GM15510 (cell line): ENCODE data around the gene PRMT1.

Experiments used
- POLR2A ChIP-seq: IDR thresholded peaks from 3 replicates; pipeline ENCODE4 v1.6.1; 2011; ENCODE audit warnings: borderline replicate concordance; ENCODE audit not compliant: insufficient read length; ENCODE audit errors: extremely low read depth

Gene PRMT1

DNA sequence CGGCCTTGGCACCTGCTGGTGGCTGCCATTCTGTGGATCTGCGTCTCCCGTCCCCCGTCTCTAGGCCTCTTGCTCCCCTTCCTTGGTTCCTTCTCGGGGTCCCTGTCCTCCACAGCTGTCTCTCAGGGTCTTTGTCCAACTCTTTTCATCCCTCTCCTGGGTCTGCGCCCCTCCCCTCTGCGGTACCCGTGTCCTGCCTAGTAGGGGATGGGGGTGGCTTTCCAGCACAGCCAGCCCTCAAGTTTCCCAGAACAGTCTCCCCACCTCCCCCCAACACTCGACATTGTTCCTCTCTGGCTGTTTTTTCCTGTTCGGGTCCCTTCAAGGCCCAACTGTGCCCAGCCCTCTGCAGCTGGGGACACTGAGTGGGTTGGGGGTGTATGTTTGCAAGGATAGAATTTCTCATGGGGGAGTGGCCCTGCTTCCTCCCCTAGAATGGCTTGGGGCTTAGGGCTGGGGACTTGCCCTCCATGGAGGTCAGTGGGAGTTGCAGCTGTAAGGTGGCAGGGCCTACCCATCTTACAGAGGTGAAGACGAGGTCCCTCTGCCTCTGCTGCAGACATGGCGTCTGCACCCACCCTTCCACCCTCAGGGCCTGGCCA is 11.6 kb downstream of the PRMT1 start:
- TF ChIP-seq POLR2A = no peak

DNA sequence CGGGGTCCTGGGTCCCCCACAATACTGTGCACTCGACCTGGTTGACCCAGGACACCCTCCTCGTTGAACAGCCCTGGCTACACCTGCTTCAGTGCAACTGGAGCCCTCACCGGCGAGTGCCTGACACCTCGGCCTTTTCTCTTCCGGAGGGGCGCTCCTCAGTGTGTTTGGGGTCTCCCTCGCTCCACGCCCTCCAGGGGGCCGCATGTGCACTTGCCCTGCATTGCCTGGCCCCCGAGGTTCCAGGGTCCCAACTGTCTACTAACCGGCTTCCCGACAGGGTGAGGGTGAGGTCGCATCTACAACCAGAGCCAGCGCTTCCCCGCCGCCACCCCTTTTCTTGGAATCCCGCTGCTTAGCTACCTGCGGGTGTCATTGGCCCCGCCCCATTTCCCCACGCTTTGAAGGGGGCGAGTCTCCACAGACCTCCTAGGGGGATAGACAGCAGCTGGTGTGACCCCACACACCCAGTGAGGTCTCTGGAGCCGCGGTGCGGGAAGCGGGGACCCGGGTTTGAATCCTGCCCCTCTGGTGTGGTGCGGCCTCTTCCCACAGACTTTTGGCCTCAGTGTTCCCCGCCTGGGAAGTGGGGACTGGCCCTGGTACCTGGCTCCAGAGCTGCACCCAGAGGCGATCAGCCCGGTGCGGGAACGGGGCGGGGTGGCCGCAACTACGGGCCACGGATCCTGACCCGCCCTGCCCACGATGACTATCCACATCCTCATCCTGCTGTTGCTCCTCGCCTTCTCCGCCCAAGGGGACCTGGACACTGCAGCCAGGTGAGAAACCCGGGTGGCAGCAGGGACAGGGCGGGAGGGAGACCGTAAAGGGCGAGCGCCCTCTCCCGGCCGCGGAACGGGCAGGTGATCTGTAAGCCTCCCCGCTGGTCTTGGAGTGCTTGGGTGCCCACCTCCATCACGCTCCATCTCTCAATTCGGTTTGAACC is 12.3 kb downstream of the PRMT1 start, which contains the start of gene ADM5:
Gene ADM5 (plus strand): TSS at position 462 of the 946 bp plus-strand sequence. CDS start 244 bp downstream, at position 706.
- TF ChIP-seq POLR2A = no peak

DNA sequence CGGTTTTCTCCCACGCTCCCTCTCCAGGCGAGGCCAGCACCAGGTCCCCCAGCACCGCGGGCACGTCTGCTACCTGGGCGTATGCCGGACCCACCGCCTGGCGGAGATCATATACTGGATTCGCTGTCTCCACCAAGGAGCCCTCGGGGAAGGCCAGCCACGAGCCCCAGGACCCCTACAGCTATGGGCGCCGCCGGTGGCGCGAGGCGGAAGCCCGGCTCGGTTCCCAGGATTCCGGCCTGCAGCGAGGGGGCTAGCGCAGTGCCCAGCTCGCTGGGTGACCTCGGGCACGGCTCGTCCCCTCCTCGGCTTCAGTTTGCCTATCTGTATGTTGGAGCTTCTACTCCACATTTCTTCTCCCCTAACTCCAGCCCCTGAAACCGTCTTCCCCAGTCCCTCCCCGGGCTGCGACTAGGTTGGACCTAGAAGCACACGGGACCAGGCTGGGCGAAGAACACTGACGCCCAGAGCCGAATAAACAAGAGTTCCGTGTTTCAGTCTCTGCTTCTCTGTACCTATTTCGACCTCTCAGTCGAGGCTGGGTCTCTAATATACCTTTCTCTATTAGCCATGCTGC is 13.1 kb downstream of the PRMT1 start:
- no peak for TF ChIP-seq POLR2A

DNA sequence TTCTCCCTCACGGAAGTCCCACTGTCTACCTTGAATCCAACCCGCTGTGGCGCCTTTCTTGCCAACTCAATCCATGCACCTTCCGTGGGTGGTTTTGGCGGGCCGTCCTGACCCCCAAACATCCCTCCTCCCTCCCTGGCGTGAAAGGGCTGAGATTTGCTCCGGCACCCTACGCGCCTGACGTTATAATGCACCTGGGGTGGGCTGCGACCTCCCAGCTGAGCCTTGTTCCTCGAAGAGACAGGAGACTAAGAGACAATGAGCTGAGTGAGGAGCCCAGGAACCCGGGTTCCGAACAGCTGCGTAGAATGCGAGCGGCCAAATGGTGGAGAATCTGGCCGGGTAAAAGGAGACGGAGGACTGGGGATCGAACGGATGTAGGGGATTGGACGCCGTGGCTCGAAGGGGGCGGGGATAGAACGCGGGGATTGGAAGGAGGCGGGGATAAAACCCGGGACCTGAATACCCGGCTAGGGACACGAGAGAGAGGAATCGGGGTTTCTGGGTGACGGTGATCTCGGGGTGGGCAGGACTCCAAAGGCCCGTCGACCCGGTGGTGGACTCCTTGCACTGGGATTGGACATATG is 13.7 kb downstream of the PRMT1 start, which contains the start of gene CPT1C:
Gene CPT1C (plus strand): TSS at position 461 of the 587 bp plus-strand sequence. CDS start 1,137 bp downstream, outside the sequence.
- no peak for TF ChIP-seq POLR2A

DNA sequence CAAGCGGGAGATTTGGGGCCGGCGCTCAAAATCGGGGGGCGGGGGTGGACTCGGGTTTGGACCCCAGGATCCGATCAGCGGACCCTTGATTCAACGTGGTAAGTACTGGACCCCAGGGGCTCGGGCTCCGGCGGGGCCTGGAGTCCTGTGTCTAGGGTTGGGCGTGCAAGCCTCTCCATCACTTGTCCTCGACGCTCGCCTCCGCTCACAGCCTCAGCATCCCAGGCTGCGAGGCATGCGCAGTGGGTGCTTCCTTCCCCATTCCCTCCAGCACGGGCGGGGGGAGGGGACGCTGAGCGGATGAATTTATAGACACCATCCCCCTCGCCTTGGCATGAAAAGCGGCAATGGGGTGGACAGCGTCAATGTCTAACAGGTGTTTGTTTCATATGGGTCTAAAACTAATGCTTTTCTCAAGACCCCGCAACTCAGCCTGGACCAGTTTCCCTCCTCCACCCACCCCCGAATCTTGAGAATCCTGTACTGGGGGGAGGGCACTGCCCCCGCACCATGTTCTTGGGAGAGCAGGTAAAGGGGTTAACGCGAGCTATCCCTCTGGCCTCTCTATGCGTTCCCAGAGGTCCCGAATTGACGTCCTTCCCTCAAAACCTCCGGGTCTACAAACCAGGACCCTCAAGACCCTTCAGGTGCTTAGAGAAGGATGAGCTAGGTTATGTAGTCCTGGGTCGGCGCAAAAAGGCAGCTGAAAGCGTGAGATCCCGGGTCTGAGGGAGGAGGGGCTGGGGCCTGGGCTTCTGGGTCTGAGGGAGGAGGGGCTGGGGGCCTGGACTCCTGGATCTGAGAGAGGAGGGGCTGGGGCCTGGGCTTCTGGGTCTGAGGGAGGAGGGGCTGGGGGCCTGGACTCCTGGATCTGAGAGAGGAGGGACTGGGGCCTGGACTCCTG is 14.4 kb downstream of the PRMT1 start:
- TF ChIP-seq POLR2A = no peak

DNA sequence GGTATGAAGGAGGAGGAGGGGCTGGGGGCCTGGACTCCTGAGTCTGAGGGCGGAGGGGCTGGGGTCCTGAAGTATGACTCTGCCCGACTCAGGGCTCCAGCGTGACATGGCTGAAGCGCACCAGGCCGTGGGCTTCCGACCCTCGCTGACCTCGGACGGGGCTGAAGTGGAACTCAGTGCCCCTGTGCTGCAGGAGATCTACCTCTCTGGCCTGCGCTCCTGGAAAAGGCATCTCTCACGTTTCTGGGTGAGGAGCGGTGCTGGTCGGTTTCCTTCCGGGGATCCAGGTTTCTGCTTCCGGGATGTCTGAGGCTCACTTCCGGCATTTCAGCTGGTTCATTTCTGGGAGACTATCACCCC is 15.1 kb downstream of the PRMT1 start:
- TF ChIP-seq POLR2A = no peak

DNA sequence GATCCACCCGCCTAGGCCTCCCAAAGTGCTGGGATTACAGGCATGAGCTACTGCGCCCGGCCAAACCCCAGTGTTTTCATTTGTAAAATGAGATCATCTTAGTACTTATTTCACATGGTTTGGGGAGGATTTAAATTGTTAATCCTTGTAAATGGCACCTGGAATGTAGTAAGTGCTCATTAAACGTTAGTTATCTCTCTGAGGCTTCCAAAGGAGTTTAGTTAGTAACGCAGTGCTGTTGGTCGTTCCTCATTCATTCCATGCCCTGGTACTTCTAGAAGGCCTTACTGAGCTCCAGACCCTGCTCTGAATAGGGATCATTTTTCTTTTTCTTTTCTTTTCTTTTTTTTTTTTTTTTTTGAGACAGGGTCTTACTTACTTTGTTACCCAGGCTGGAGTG is 19.0 kb downstream of the PRMT1 start:
- no peak for TF ChIP-seq POLR2A

DNA sequence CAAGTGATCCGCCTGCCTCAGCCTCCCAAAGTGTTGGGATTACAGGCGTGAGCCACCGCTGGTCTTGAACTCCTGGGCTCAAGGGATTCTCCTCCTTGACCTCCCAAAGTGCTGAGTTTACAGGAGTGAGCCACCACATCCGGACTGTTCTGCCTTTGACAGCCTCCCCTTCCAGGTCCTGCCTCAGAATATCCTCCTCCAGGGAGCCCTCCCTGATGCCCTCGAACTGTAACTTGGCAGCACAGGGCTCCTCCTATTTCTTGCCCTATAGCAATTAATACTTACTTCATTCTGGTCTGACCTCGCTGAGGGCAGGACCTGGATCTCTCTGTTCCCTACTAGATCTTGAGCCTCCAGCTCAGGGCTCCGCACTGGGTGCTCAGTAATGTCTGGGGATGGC is 19.8 kb downstream of the PRMT1 start:
- TF ChIP-seq POLR2A = no peak

DNA sequence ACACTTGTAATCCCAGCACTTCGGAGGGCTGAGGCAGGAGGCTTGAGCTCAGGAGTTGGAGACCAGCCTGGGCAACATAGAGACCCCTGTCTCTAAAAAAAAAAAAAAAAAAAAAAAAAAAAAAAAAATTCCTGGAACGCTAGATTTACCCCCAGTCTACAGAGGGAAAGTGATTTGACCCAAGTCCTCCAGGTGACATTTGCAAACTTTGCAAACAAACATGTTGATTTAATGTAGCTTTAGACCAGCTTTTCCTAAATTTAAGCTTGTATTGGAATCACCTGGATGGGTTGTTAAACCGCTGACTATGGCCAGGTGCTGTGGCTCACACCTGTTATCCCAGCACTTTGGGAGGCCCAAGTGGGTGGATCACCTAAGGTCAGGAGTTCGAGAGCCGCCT is 22.3 kb downstream of the PRMT1 start:
- TF ChIP-seq POLR2A = no peak

DNA sequence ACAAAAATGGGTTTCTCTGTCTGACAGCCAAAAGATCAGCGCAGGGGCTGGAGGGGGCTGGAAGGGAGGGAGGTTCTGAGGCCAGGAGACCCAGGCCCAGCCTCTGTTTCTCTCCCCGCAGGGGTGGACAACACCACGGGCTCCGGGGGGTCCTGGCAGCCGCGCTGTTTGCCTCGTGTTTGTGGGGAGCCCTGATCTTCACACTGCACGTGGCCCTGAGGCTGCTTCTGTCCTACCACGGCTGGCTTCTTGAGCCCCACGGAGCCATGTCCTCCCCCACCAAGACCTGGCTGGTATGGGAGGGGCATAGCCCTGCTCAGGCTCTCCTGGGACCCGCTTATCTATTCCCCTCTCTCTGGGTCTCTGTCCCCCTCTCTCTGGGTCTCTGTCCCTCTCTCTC is 23.5 kb downstream of the PRMT1 start:
- no peak for TF ChIP-seq POLR2A

DNA sequence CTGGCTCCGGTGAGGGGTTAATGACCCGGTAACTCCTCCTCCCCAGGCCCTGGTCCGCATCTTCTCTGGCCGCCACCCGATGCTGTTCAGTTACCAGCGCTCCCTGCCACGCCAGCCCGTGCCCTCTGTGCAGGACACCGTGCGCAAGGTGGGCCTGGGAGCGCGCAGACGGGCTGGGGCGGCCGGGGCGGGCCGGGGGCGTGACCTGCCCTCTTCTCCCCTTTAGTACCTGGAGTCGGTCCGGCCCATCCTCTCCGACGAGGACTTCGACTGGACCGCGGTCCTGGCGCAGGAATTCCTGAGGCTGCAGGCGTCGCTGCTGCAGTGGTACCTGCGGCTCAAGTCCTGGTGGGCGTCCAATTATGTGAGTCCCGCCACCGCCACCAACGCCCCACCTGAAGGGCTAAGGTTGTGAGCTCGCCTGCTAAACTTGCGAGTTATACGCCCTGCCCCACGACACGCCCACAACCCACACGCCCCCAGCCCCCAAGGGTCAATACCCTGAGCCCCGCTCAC is 24.3 kb downstream of the PRMT1 start:
- no peak for TF ChIP-seq POLR2A

DNA sequence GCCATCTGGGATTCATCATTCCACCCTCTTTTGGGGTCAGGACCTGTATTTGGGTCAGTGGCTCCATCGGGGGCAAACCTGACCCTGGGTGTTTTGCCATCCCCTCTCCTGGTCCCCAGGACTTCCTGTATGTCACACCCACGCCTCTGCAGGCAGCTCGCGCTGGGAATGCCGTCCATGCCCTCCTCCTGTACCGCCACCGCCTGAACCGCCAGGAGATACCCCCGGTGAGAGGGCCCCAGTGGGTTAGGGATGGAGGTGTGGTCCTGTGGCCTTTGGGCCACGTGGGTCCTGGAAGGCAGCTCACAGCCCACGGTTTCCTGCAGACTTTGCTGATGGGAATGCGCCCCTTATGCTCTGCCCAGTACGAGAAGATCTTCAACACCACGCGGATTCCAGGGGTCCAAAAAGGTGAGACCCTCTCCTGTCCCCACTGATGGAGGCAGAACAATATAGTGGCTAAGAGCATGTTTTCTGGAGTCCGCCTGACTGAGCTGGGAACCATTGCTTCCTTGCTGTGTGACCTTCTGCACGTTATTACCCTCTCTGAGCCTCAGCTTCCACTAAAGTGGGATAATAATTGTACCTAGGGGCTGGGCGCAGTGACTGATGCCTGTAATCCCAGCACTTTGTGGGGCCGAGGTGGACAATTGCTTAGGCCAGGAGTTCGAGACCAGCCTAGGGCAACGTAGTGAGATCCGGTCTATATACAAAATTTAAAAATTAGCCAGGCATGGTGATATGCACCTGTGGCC is 28.0 kb downstream of the PRMT1 start:
- TF ChIP-seq POLR2A = no peak

DNA sequence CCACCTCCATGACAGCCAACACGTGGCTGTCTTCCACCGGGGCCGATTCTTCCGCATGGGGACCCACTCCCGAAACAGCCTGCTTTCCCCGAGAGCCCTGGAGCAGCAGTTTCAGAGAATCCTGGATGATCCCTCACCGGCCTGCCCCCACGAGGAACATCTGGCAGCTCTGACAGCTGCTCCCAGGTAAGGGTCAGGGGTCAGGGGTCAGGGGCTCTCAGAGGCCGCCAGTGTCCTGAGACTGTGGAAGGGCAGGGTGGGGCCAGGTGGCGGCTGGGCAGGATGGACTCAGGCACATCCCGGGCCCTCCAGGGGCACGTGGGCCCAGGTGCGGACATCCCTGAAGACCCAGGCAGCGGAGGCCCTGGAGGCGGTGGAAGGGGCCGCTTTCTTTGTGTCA is 28.8 kb downstream of the PRMT1 start:
- TF ChIP-seq POLR2A = no peak
